Breast epithelium (tissue), 3 donors: Measurements from ENCODE around the gene TFCP2L1.

Experiments used
- POLR2A ChIP-seq: fragments of 450-650 bp; IDR thresholded peaks from one replicate; pipeline ENCODE4 v1.6.1; 2016; ENCODE audit warnings: antibody characterized with exemption, mild to moderate bottlenecking, moderate library complexity
- POLR2AphosphoS5 ChIP-seq, 3 donors: sonication (generic); formaldehyde crosslinking; IDR thresholded peaks; one replicate each; pipeline ENCODE4 v1.6.1; 2017; ENCODE audit warnings: antibody characterized with exemption in 3 of 3
- TF ChIP-seq, protein P1 (sequence below), 3 donors: fragments of 450-650 bp; IDR thresholded peaks; one replicate each; pipeline ENCODE4 v1.5.1; 2016 to 2017; ENCODE audit warnings: antibody characterized with exemption in 3 of 3, mild to moderate bottlenecking in 3 of 3, moderate library complexity in 3 of 3

GRCh38 chr2:121245120-121245820 lies 39.7 kb downstream of the TFCP2L1 start:
- TF ChIP-seq, protein P1, sequence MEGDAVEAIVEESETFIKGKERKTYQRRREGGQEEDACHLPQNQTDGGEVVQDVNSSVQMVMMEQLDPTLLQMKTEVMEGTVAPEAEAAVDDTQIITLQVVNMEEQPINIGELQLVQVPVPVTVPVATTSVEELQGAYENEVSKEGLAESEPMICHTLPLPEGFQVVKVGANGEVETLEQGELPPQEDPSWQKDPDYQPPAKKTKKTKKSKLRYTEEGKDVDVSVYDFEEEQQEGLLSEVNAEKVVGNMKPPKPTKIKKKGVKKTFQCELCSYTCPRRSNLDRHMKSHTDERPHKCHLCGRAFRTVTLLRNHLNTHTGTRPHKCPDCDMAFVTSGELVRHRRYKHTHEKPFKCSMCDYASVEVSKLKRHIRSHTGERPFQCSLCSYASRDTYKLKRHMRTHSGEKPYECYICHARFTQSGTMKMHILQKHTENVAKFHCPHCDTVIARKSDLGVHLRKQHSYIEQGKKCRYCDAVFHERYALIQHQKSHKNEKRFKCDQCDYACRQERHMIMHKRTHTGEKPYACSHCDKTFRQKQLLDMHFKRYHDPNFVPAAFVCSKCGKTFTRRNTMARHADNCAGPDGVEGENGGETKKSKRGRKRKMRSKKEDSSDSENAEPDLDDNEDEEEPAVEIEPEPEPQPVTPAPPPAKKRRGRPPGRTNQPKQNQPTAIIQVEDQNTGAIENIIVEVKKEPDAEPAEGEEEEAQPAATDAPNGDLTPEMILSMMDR (IDR thresholded peaks at IDR 0.05) = no peak
- TF ChIP-seq POLR2A (no peak), POLR2AphosphoS5 (IDR thresholded peaks at IDR 0.05) (peak in 1 of 3 donors; percentile 44)
